Cardiac fibroblast (primary cell): ENCODE results near the gene CASZ1.

ENCODE experiments used
- DNase-seq, 2 donors: peaks; one replicate each; pipeline versions ENCODE4 v3.0.0 to v3.0.0-alpha.2; 2010; ENCODE audit warnings: low read depth in 2 of 2
- H3K4me3 ChIP-seq, 2 donors: replicated peaks in 1 of 2; 1 replicate in 1 of 2; 2 replicates in 1 of 2; pipeline ENCODE4 v1.5.1; 2011; ENCODE audit warnings: low read depth in 2 of 2, low read length in 2 of 2, mild to moderate bottlenecking in 2 of 2, moderate library complexity in 1 of 2
- TF ChIP-seq, protein P1 (sequence below): IDR thresholded peaks from one replicate; pipeline ENCODE4 v1.5.1; 2011; ENCODE audit warnings: low read depth, mild to moderate bottlenecking, low read length, inconsistent platforms

The CASZ1 gene

GRCh38 chr1:10744029-10744428, 52.4 kb downstream of the CASZ1 start:
- DNase-seq = no peak
- TF ChIP-seq, protein P1, sequence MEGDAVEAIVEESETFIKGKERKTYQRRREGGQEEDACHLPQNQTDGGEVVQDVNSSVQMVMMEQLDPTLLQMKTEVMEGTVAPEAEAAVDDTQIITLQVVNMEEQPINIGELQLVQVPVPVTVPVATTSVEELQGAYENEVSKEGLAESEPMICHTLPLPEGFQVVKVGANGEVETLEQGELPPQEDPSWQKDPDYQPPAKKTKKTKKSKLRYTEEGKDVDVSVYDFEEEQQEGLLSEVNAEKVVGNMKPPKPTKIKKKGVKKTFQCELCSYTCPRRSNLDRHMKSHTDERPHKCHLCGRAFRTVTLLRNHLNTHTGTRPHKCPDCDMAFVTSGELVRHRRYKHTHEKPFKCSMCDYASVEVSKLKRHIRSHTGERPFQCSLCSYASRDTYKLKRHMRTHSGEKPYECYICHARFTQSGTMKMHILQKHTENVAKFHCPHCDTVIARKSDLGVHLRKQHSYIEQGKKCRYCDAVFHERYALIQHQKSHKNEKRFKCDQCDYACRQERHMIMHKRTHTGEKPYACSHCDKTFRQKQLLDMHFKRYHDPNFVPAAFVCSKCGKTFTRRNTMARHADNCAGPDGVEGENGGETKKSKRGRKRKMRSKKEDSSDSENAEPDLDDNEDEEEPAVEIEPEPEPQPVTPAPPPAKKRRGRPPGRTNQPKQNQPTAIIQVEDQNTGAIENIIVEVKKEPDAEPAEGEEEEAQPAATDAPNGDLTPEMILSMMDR = no peak
- no peak overlapping the region for H3K4me3 ChIP-seq

DNA sequence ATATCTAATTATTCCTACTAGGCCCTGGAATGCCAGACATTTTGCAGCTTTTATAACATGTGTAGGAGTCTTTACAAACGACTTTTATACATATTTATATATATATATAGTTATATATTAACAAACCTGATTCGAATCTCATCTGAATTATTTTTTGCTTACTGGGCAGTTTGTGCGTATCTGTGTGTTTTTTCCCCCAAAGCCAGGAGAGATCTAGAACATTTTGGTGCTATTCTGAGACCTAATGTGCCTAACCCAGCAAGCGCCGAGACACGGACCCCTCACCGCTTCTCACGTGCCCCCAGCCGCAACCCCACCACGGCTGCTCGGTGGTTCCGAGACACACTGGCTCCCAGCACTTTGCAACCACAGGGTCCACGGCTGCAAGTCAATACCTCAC, 54.8 kb downstream of the CASZ1 start:
- no peak overlapping the region for H3K4me3 ChIP-seq
- TF ChIP-seq, protein P1 = no peak

DNA sequence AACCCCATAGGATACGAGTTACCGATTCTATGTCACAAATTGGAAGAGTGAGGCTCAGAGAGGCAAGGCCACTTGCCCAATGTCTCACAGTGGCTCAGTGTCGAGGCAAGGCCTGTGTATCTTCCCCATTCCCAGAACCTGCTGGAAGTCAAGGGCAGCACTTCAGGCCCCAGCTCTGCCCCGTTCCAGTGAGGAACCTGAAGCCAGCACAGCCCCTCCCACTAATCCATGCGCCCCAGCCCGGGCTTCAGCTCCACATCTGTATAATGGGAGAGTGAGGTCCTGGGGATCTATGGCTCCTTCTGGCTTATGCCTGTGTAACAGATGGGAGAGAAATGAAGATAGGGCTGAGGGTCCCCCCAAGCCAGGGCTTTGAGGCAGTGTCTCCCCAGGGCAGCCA, 56.3 kb downstream of the CASZ1 start:
- TF ChIP-seq, protein P1 = no peak
- H3K4me3 ChIP-seq = no peak overlapping the region
- DNase-seq = no peak

More for the DNA sequence above, 54.8 kb downstream of the CASZ1 start:
- no peak for DNase-seq

DNA sequence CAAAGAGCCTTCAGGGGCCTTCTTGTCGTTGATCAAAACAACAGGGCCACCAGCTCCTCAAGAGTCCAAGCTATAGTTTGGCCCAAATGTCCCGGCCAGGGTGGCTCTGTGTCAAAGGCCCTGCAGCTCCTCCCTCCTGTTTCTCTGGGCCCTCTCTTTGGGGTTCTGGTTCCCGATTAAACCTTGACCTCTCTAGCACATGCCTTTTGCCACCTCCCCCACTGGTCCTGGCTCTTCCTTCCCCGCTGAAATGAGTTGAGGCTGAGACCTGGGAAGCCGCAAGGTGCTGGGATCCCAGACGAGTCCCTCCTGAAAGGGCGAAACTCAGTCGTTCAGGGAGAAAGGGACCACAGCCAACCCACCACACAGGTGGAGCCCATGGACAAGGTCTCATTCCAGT, 56.9 kb downstream of the CASZ1 start:
- TF ChIP-seq, protein P1 = no peak
- no peak overlapping the region for H3K4me3 ChIP-seq
- DNase-seq = no peak

- no peak for DNase-seq
- H3K4me3 ChIP-seq = no peak overlapping the region
- TF ChIP-seq, protein P1 = no peak
These were observed 58.1 kb downstream of the CASZ1 start for GRCh38 chr1:10738061-10739058.

- H3K4me3 ChIP-seq = no peak overlapping the region
- TF ChIP-seq, protein P1 = no peak
- no peak for DNase-seq
These were observed 58.8 kb downstream of the CASZ1 start for GRCh38 chr1:10737651-10738050.
